ENCODE results near the gene CLEC4E. TPM values are rescaled to one million over a fixed set of nuclear protein-coding genes. Genes with fewer than 3 reads are reported as not detected.
"Not testable (repeated sequence)": the region's sequence is repeated elsewhere in the genome, so short reads cannot be mapped to it uniquely, and the experiment has no call there.

Gene CLEC4E, protein sequence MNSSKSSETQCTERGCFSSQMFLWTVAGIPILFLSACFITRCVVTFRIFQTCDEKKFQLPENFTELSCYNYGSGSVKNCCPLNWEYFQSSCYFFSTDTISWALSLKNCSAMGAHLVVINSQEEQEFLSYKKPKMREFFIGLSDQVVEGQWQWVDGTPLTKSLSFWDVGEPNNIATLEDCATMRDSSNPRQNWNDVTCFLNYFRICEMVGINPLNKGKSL
- total RNA-seq (2014; rRNA removed; shearing (Covaris generic)), result not detected in 2 replicates

DNA sequence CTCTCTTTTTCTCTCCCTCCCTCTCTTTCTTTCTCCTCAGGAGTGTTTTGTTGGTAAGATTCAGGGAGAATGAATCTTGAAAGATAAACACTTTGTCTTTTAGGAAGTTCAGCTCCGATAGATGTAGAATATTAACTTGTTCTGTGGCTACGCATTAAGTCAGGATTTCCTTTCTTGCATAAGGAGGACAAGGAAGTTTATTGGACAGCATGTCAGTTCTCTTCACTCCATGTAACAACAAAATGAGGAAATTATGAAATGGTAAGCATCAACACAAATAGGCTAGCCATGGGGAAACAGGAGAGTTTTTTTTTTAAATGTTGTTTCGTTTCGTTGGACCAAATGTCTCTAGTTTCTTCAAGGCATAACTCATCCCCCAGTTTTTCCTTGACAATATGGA lies at the start of gene CLEC4E:
TSS of gene CLEC4E (minus strand) at position 75 of the 400 bp plus-strand sequence. CDS start 108 bp downstream, outside the sequence.
- H3K27me3 ChIP-seq (replicated peaks); H3K27ac ChIP-seq; H3K4me3 ChIP-seq; H3K4me1 ChIP-seq (replicated peaks); H3K9me3 ChIP-seq (replicated peaks); H3K36me3 ChIP-seq; DNase-seq (ENCODE audit: low read depth in 1 of 2, low spot score in 2 of 2): not testable (repeated sequence)

DNA sequence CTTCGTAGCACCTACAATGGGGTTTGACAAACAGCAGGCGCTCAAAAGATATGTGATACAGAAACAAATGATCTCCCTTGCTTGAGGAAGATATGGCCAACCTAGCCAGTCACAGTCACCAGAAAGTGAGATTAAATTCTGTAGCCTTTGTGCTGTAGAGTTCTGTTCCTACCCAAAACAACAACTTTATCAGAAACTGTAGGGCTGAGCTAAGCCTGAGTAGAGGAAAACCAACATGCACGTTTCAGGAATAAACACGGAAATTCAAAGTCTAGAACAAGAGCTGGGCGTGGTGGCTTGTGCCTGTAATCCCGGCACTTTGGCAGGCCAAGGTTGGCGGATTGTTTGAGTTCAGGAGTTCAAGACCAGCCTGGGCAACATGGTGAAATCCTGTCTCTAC lies 49.0 kb upstream of the CLEC4E start:
- H3K36me3 ChIP-seq, result no peaks in the 10 kb centered on the region
- no peaks in the 10 kb centered on the region for H3K27me3 ChIP-seq (replicated peaks)
- no peak overlapping the region for H3K4me3 ChIP-seq
- H3K4me1 ChIP-seq (replicated peaks), result no peaks in the 10 kb centered on the region
- no peak for DNase-seq (ENCODE audit: low read depth in 1 of 2, low spot score in 2 of 2)
- no peak overlapping the region for H3K27ac ChIP-seq
- H3K9me3 ChIP-seq (replicated peaks), result no peaks in the 10 kb centered on the region

GRCh38 chr12:8584478-8584877 lies 43.8 kb upstream of the CLEC4E start:
- not testable (repeated sequence) for H3K27me3 ChIP-seq (replicated peaks); H3K36me3 ChIP-seq; DNase-seq (ENCODE audit: low read depth in 1 of 2, low spot score in 2 of 2); H3K9me3 ChIP-seq (replicated peaks); H3K27ac ChIP-seq; H3K4me1 ChIP-seq (replicated peaks); H3K4me3 ChIP-seq

- no peak overlapping the region for H3K4me3 ChIP-seq
- no peak for DNase-seq (ENCODE audit: low read depth in 1 of 2, low spot score in 2 of 2)
- no peaks in the 10 kb centered on the region for H3K4me1 ChIP-seq (replicated peaks)
- H3K27me3 ChIP-seq (replicated peaks), result no peaks in the 10 kb centered on the region
- H3K27ac ChIP-seq, result no peak overlapping the region
- no peaks in the 10 kb centered on the region for H3K9me3 ChIP-seq (replicated peaks)
- H3K36me3 ChIP-seq, result no peaks in the 10 kb centered on the region
Measured at GRCh38 chr12:8584004-8584403, 43.3 kb upstream of the CLEC4E start.

DNA sequence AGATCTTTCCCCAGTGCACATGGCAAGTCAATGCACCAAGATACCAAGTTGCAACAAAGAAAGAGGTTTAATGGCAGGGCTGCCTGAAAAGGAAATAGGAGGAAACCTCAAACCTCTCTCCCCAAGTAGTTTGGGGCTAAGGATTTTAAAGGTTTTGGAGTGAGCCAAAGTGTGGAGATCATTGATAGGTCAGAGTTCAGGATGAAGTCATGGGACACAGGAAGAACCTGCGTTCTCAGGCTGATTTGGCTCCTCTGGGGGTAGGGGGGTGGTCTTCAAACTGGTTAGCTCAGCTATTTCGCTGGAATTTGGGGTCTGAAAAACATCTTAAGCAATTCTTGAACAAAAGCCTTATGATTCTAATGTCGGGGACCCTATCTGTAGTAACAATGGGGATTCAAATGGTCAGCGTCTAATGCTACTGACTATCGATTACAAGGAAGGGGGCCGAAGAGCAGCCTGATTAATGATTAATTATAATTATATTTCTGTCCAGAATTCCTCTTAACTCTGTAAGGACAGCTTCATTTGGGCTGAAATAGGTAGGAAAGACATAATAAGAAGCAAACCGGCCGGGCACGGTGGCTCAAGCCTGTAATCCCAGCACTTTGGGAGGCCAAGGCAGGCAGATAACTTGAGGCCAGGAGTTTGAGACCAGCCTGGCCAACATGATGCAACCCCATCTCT lies 40.5 kb upstream of the CLEC4E start:
- H3K4me3 ChIP-seq, result no peak overlapping the region
- no peaks in the 10 kb centered on the region for H3K4me1 ChIP-seq (replicated peaks)
- H3K27ac ChIP-seq, result no peak overlapping the region
- H3K27me3 ChIP-seq (replicated peaks), result no peaks in the 10 kb centered on the region
- no peak for DNase-seq (ENCODE audit: low read depth in 1 of 2, low spot score in 2 of 2)
- no peaks in the 10 kb centered on the region for H3K36me3 ChIP-seq
- no peaks in the 10 kb centered on the region for H3K9me3 ChIP-seq (replicated peaks)

DNA sequence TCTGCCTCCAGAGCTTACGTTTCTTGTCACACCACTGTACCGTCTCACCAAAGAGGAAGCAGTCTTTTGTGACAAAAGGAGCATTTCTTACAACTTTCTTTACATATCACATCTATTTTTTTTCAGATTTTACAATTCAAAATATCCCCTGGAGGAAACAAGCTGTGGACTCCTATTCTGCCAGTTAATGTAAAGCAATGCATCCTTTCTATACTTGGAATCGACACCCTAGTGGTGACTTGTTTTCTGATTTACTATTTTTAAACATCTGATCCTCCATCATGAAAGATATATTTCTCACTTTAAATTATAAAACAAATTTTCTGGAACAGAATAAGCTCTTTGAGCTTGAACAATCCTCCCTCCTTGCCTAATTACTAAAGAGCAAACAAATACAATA lies 37.2 kb upstream of the CLEC4E start:
- no peak overlapping the region for H3K4me3 ChIP-seq
- no peaks in the 10 kb centered on the region for H3K9me3 ChIP-seq (replicated peaks)
- no peaks in the 10 kb centered on the region for H3K4me1 ChIP-seq (replicated peaks)
- H3K36me3 ChIP-seq, result no peaks in the 10 kb centered on the region
- no peak for DNase-seq (ENCODE audit: low read depth in 1 of 2, low spot score in 2 of 2)
- no peaks in the 10 kb centered on the region for H3K27me3 ChIP-seq (replicated peaks)
- H3K27ac ChIP-seq, result no peak overlapping the region

DNA sequence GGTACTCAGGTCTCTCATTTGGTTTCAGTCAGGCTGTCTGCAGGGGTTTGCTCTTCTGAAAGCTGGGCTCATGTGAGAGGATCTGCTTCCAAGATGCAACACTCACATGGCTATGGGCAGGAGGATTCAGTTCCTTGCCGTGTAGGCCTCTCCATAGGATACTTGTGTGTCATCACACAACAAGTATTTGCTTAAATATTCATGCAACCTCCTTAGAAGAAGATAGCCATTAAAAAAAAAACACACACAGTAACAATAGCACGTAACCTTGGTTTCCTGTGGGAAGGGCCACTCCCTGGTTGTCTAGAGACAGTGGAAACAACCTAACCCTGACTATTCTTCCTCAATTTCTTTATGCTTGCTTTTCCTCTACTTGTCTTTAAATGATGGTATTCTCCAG lies 31.8 kb upstream of the CLEC4E start:
- DNase-seq (ENCODE audit: low read depth in 1 of 2, low spot score in 2 of 2), result no peak
- no peak overlapping the region for H3K4me3 ChIP-seq
- no peak overlapping the region for H3K27ac ChIP-seq
- H3K4me1 ChIP-seq (replicated peaks), result no peaks in the 10 kb centered on the region
- H3K9me3 ChIP-seq (replicated peaks), result no peaks in the 10 kb centered on the region
- no peaks in the 10 kb centered on the region for H3K27me3 ChIP-seq (replicated peaks)
- no peaks in the 10 kb centered on the region for H3K36me3 ChIP-seq

DNA sequence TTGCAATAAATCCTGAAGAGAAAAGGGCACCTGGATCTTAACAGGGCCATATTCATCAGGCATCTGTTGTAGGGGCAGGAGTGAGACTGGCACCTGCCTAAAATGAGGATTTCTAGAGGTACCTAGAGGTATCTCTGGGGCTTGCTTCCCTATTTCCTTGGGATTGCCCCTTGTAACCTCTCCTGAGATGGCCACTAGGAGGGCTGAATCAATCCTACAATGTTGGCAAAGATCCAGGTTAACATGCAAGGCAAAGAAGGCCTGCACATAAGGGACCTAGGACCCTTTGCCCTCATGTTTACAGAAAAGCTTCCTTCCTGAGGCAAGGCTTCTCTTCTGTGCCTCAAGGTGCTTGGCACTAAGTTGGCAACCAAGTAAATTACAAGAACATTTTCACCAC lies 25.8 kb upstream of the CLEC4E start:
- Histone ChIP-seq H3K27me3 (replicated peaks) (no peaks in the 10 kb centered on the region), H3K9me3 (replicated peaks) (no peaks in the 10 kb centered on the region), H3K4me3 (no peak overlapping the region), H3K4me1 (replicated peaks) (no peaks in the 10 kb centered on the region), H3K27ac (no peak overlapping the region), H3K36me3 (no peaks in the 10 kb centered on the region)
- DNase-seq (ENCODE audit: low read depth in 1 of 2, low spot score in 2 of 2), result no peak

DNA sequence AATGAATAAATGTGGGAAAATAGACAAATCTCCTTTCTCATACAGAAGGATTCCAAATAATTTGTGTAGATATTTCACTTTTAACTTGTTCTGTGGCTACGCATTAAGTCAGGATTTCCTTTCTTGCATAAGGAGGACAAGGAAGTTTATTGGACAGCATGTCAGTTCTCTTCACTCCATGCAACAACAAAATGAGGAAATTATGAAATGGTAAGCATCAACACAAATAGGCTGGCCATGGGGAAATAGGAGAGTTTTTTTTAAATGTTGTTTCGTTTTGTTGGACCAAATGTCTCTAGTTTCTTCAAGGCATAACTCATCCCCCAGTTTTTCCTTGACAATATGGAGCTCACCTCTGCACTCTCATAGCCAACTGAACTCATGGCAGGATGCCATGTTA lies 25.3 kb upstream of the CLEC4E start:
- not testable (repeated sequence) for H3K27ac ChIP-seq

GRCh38 chr12:8564656-8565055 lies 24.0 kb upstream of the CLEC4E start:
- H3K27ac ChIP-seq, result no peak overlapping the region
- no peaks in the 10 kb centered on the region for H3K36me3 ChIP-seq
- no peaks in the 10 kb centered on the region for H3K4me1 ChIP-seq (replicated peaks)
- no peaks in the 10 kb centered on the region for H3K27me3 ChIP-seq (replicated peaks)
- no peak for DNase-seq (ENCODE audit: low read depth in 1 of 2, low spot score in 2 of 2)
- no peak overlapping the region for H3K4me3 ChIP-seq
- no peaks in the 10 kb centered on the region for H3K9me3 ChIP-seq (replicated peaks)

More for the DNA sequence above, 25.3 kb upstream of the CLEC4E start:
- not testable (repeated sequence) for DNase-seq (ENCODE audit: low read depth in 1 of 2, low spot score in 2 of 2); H3K4me3 ChIP-seq; H3K36me3 ChIP-seq; H3K27me3 ChIP-seq (replicated peaks); H3K9me3 ChIP-seq (replicated peaks); H3K4me1 ChIP-seq (replicated peaks)

GRCh38 chr12:8563356-8563755 lies 22.7 kb upstream of the CLEC4E start:
- Histone ChIP-seq H3K4me3 (no peak overlapping the region), H3K27me3 (replicated peaks) (no peaks in the 10 kb centered on the region), H3K36me3 (no peaks in the 10 kb centered on the region), H3K4me1 (replicated peaks) (no peaks in the 10 kb centered on the region), H3K9me3 (replicated peaks) (no peaks in the 10 kb centered on the region; the same call in 1 of the 2 replicates), H3K27ac (no peak overlapping the region)
- DNase-seq (ENCODE audit: low read depth in 1 of 2, low spot score in 2 of 2), result no peak

GRCh38 chr12:8562310-8562709 lies 21.6 kb upstream of the CLEC4E start:
- Histone ChIP-seq H3K27ac (no peak overlapping the region), H3K27me3 (replicated peaks) (no peaks in the 10 kb centered on the region), H3K4me3 (no peak overlapping the region), H3K36me3 (no peaks in the 10 kb centered on the region), H3K9me3 (replicated peaks) (no peaks in the 10 kb centered on the region; the same call in 1 of the 2 replicates), H3K4me1 (replicated peaks) (no peaks in the 10 kb centered on the region)
- no peak for DNase-seq (ENCODE audit: low read depth in 1 of 2, low spot score in 2 of 2)

- H3K27ac ChIP-seq, result no peak overlapping the region
- H3K9me3 ChIP-seq (replicated peaks), result no peaks in the 10 kb centered on the region; the same call in 1 of the 2 replicates
- H3K4me1 ChIP-seq (replicated peaks), result no peaks in the 10 kb centered on the region
- no peaks in the 10 kb centered on the region for H3K36me3 ChIP-seq
- no peak for DNase-seq (ENCODE audit: low read depth in 1 of 2, low spot score in 2 of 2)
- no peak overlapping the region for H3K4me3 ChIP-seq
- H3K27me3 ChIP-seq (replicated peaks), result no peaks in the 10 kb centered on the region
Measured at GRCh38 chr12:8561011-8561410, 20.3 kb upstream of the CLEC4E start.

DNA sequence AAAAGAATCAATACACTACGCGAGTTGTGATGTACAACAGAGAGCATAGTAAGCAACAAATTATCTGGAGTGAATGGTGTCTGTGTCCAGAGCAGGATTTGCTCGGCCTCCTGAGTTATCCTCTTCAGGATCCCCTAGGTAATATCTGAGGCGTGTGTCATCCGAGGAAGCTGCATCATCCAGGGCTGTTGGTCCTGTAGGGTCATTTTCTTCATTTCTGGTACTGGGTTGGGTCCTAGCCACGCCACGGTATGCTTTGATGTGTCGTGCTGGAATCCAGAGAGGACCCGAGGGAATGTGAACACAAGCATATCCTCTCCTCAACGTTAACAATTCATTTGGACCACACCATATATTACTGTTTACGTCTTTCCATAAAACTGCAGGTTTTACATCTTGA lies 19.0 kb upstream of the CLEC4E start:
- no peaks in the 10 kb centered on the region; the same call in 1 of the 2 replicates for H3K9me3 ChIP-seq (replicated peaks)
- H3K4me3 ChIP-seq, result no peak overlapping the region
- no peaks in the 10 kb centered on the region for H3K27me3 ChIP-seq (replicated peaks)
- H3K27ac ChIP-seq, result no peak overlapping the region
- DNase-seq (ENCODE audit: low read depth in 1 of 2, low spot score in 2 of 2), result no peak
- peaks cover 3% of the 10 kb centered on the region for H3K4me1 ChIP-seq (replicated peaks)
- H3K36me3 ChIP-seq, result no peaks in the 10 kb centered on the region
